Ammon's horn (tissue), 1 donor: ENCODE data around the gene APOL6.
A peak's percentile ranks its signal among the peaks of the same experiment; 100 is the strongest.
"Not testable (repeated sequence)": the region's sequence is repeated elsewhere in the genome, so short reads cannot be mapped to it uniquely, and the experiment has no call there.

Experiments used
- DNase-seq: peaks from one replicate; pipeline ENCODE4 v3.0.0-alpha.2; 2016; ENCODE audit warnings: low spot score

APOL6 gene

GRCh38 chr22:35677460-35678187 is 29.4 kb downstream of the APOL6 start:
- DNase-seq = no peak

- DNase-seq = no peak
Measured at GRCh38 chr22:35678836-35679235, 30.6 kb downstream of the APOL6 start.

GRCh38 chr22:35679492-35679891 is 31.2 kb downstream of the APOL6 start:
- DNase-seq = not testable (repeated sequence)

- DNase-seq = no peak
Measured at GRCh38 chr22:35681454-35682052, 33.3 kb downstream of the APOL6 start.

GRCh38 chr22:35683560-35683959 is 35.3 kb downstream of the APOL6 start:
- DNase-seq = no peak

- peak; percentile 52 for DNase-seq
Measured at GRCh38 chr22:35684270-35684700, 36.0 kb downstream of the APOL6 start.

- no peak for DNase-seq
Measured at GRCh38 chr22:35684732-35685131, 36.5 kb downstream of the APOL6 start.

- DNase-seq = no peak
Measured at GRCh38 chr22:35685731-35686130, 37.5 kb downstream of the APOL6 start.

GRCh38 chr22:35686298-35686697 is 38.1 kb downstream of the APOL6 start:
- DNase-seq = no peak

GRCh38 chr22:35687461-35687860 is 39.2 kb downstream of the APOL6 start:
- DNase-seq = no peak

GRCh38 chr22:35688913-35689675 is 40.8 kb downstream of the APOL6 start:
- no peak for DNase-seq

GRCh38 chr22:35690001-35690400 is 41.8 kb downstream of the APOL6 start:
- DNase-seq = no peak

- DNase-seq = no peak
Measured at GRCh38 chr22:35695202-35695601, 47.0 kb downstream of the APOL6 start.

GRCh38 chr22:35697142-35697541 is 48.9 kb downstream of the APOL6 start:
- DNase-seq = no peak

GRCh38 chr22:35699852-35700251 is 51.6 kb downstream of the APOL6 start:
- DNase-seq = not testable (repeated sequence)

- no peak for DNase-seq
Measured at GRCh38 chr22:35703861-35704584, 55.8 kb downstream of the APOL6 start.

- no peak for DNase-seq
Measured at GRCh38 chr22:35705141-35705540, 56.9 kb downstream of the APOL6 start.

- DNase-seq = no peak
Measured at GRCh38 chr22:35708453-35708852, 60.2 kb downstream of the APOL6 start.

GRCh38 chr22:35708917-35709316 is 60.7 kb downstream of the APOL6 start:
- DNase-seq = no peak

- no peak for DNase-seq
Measured at GRCh38 chr22:35711336-35711735, 63.1 kb downstream of the APOL6 start.

- DNase-seq = no peak
Measured at GRCh38 chr22:35712672-35713071, 64.4 kb downstream of the APOL6 start.

GRCh38 chr22:35717572-35717971 is 69.3 kb downstream of the APOL6 start, which contains the start of gene APOL5:
Gene APOL5, plus strand, starts transcription at chr22:35717872. Its CDS starts 0 bp downstream, at chr22:35717872.
- DNase-seq = no peak
